Hepatocyte (in vitro differentiated cells): ENCODE measurements around the gene TCAP. TPM values are rescaled to one million over a fixed set of nuclear protein-coding genes. Genes with fewer than 3 reads are reported as not detected.

ENCODE experiments used
- DNase-seq: peaks from one replicate; pipeline ENCODE4 v3.0.0-alpha.2; 2016; ENCODE audit warnings: low spot score
- H2AFZ ChIP-seq: fragments of 200-600 bp; sonication (generic); 2 replicates; pipeline ENCODE4 v1.6.0; 2016; ENCODE audit warnings: antibody characterized with exemption, mild to moderate bottlenecking
- H3K27ac ChIP-seq: fragments of 200-600 bp; sonication (generic); 2 replicates; pipeline ENCODE4 v1.5.1; 2016; ENCODE audit warnings: mild to moderate bottlenecking
- H3K27me3 ChIP-seq: fragments of 200-600 bp; sonication (generic); 2 replicates; pipeline ENCODE4 v1.6.1; 2016
- H3K36me3 ChIP-seq: fragments of 200-600 bp; sonication (generic); replicated peaks from 2 replicates; pipeline ENCODE4 v1.5.1; 2016; ENCODE audit warnings: low read depth; ENCODE audit not compliant: insufficient read depth
- H3K4me1 ChIP-seq: fragments of 200-600 bp; sonication (generic); 2 replicates; pipeline ENCODE4 v1.5.1; 2016; ENCODE audit warnings: mild to moderate bottlenecking, moderate library complexity; ENCODE audit not compliant: insufficient read depth
- H3K4me2 ChIP-seq: fragments of 200-600 bp; sonication (generic); 2 replicates; pipeline ENCODE4 v1.6.0; 2016
- H3K4me3 ChIP-seq: fragments of 200-600 bp; sonication (generic); 2 replicates; pipeline ENCODE4 v1.5.1; 2016; ENCODE audit warnings: mild to moderate bottlenecking
- H3K79me2 ChIP-seq: fragments of 200-600 bp; sonication (generic); 2 replicates; pipeline ENCODE4 v1.6.0; 2017; ENCODE audit warnings: mild to moderate bottlenecking
- H3K9me2 ChIP-seq: fragments of 200-600 bp; sonication (generic); replicated peaks from 2 replicates; pipeline ENCODE4 v1.6.0; 2017; ENCODE audit warnings: mild to moderate bottlenecking; ENCODE audit not compliant: insufficient read depth
- H3K9me3 ChIP-seq: fragments of 200-600 bp; sonication (generic); 2 replicates; pipeline ENCODE4 v1.5.1; 2016; ENCODE audit warnings: low read depth, mild to moderate bottlenecking
- H4K20me1 ChIP-seq: fragments of 200-600 bp; sonication (generic); 2 replicates; pipeline ENCODE4 v1.6.0; 2016; ENCODE audit warnings: mild to moderate bottlenecking; ENCODE audit not compliant: insufficient read depth, poor library complexity, severe bottlenecking
- CTCF ChIP-seq: fragments of 200-600 bp; sonication (generic); IDR thresholded peaks from 2 replicates; pipeline ENCODE4 v1.5.1; 2016; ENCODE audit warnings: antibody characterized with exemption, mild to moderate bottlenecking; ENCODE audit not compliant: poor library complexity
- EZH2 ChIP-seq: fragments of 200-600 bp; sonication (generic); IDR thresholded peaks from 2 replicates; pipeline ENCODE4 v1.6.1; 2016; ENCODE audit warnings: antibody characterized with exemption, mild to moderate bottlenecking, borderline replicate concordance
- EZH2phosphoT487 ChIP-seq: fragments of 200-600 bp; sonication (generic); IDR thresholded peaks from one replicate; pipeline ENCODE4 v1.6.1; 2018; ENCODE audit warnings: antibody characterized with exemption, mild to moderate bottlenecking, low read depth, moderate library complexity; ENCODE audit not compliant: unreplicated experiment, severe bottlenecking
- WGBS: methylation state at CpG from one replicate; pipeline ENCODE4 v1.1.6; 2016; ENCODE audit warnings: low lambda C conversion rate; ENCODE audit errors: missing lambda C conversion rate; 5-methylcytosine and 5-hydroxymethylcytosine counted together
- polyA plus RNA-seq: library from polyadenylated mRNA; unstranded; fragments of >200 nt; fragmentation: Nextera tagmentation; extraction: Ambion mirVana; gene quantifications from 2 replicates; pipeline ENCODE4 v1.2.1, GENCODE V29; 2016
- total RNA-seq: library from RNA; depleted of rRNA; stranded (reverse); fragments of >200 nt; gene quantifications from 2 replicates; pipeline ENCODE4 v1.2.3, GENCODE V29; 2014

The TCAP gene
- total and polyA plus RNA-seq, 2 experiments from 2014 or later, result 0.64 to 0.90 TPM

GRCh38 chr17:39677072-39677471 lies 11.9 kb downstream of the TCAP start:
- no peaks in the 10 kb centered on the region for H3K27me3 ChIP-seq
- no peak overlapping the region for H3K4me3 ChIP-seq
- H3K36me3 ChIP-seq, result no peaks in the 10 kb centered on the region
- H3K9me2 ChIP-seq, result no peaks in the 10 kb centered on the region
- no peak overlapping the region for H2AFZ ChIP-seq
- no peak for DNase-seq
- H3K4me1 ChIP-seq, result peaks cover 42% of the 10 kb centered on the region
- H3K27ac ChIP-seq, result peak overlapping the region; percentile 89
- WGBS, result 89% methylated on average over 8 of the region's 8 CpGs
- H4K20me1 ChIP-seq, result no peaks in the 10 kb centered on the region
- no peaks in the 10 kb centered on the region for H3K79me2 ChIP-seq
- H3K4me2 ChIP-seq, result peak overlapping the region; percentile 41
- H3K9me3 ChIP-seq, result no peaks in the 10 kb centered on the region
- no peak for TF ChIP-seq CTCF
- TF ChIP-seq EZH2phosphoT487, result no peak
- TF ChIP-seq EZH2, result no peak

- no peak for TF ChIP-seq EZH2
- TF ChIP-seq CTCF, result no peak
- TF ChIP-seq EZH2phosphoT487, result no peak
- Histone ChIP-seq H3K36me3 (no peaks in the 10 kb centered on the region), H2AFZ (no peak overlapping the region), H4K20me1 (no peaks in the 10 kb centered on the region), H3K4me2 (peak overlapping the region; percentile 41), H3K9me2 (no peaks in the 10 kb centered on the region), H3K9me3 (no peaks in the 10 kb centered on the region), H3K27ac (peak overlapping the region; percentile 89), H3K4me3 (no peak overlapping the region), H3K27me3 (no peaks in the 10 kb centered on the region), H3K79me2 (no peaks in the 10 kb centered on the region), H3K4me1 (peaks cover 42% of the 10 kb centered on the region)
- no peak for DNase-seq
- 72% methylated on average over 13 of the region's 13 CpGs for WGBS
These were observed 12.6 kb downstream of the TCAP start for GRCh38 chr17:39677542-39678339.

GRCh38 chr17:39678340-39679116 lies 13.4 kb downstream of the TCAP start:
- Histone ChIP-seq H3K27me3 (no peaks in the 10 kb centered on the region), H3K4me1 (peaks cover 42% of the 10 kb centered on the region), H3K79me2 (no peaks in the 10 kb centered on the region), H3K4me2 (peak overlapping the region; percentile 41), H3K27ac (peak overlapping the region; percentile 89), H4K20me1 (no peaks in the 10 kb centered on the region), H2AFZ (no peak overlapping the region), H3K36me3 (no peaks in the 10 kb centered on the region), H3K9me3 (no peaks in the 10 kb centered on the region), H3K4me3 (no peak overlapping the region), H3K9me2 (no peaks in the 10 kb centered on the region)
- no peak for TF ChIP-seq EZH2phosphoT487
- no peak for TF ChIP-seq EZH2
- 91% methylated on average over 13 of the region's 13 CpGs for WGBS
- DNase-seq, result peak; percentile 76
